ENCODE data around the gene UBAP2L. TPM values are rescaled to one million over a fixed set of nuclear protein-coding genes. Genes with fewer than 3 reads are reported as not detected.

Gene UBAP2L
- 100 to 1,000 TPM; 126 to 147 TPM for total RNA-seq
- polyA plus RNA-seq, result 10 to 100 TPM; 67.3 to 84.2 TPM
- long read RNA-seq, donor 1, partial matches to known transcripts, result 36 of 47 reads
- long read RNA-seq, donor 1, other reads (novel, unspliced or antisense), result 0 of 47 reads
- long read RNA-seq, donor 2, partial matches to known transcripts, result 12 of 14 reads
- long read RNA-seq, donor 2, other reads (novel, unspliced or antisense), result 0 of 14 reads
- long read RNA-seq, donor 3, partial matches to known transcripts, result 45 of 47 reads
- long read RNA-seq, donor 3, other reads (novel, unspliced or antisense), result 0 of 47 reads
- long read RNA-seq, donor 4, partial matches to known transcripts, result 72 of 81 reads
- long read RNA-seq, donor 4, other reads (novel, unspliced or antisense), result 7 of 81 reads
- long read RNA-seq, donor 5, partial matches to known transcripts, result 100 of 102 reads
- long read RNA-seq, donor 5, other reads (novel, unspliced or antisense), result 0 of 102 reads

- no peaks in the 10 kb centered on the region for H3K27me3 ChIP-seq (ENCODE audit: control insufficient read depth in 3 of 3, insufficient read depth in 3 of 3, low read length in 2 of 3)
- 0% methylated on average over 67 to 73 of the region's 73 CpGs for WGBS, 2 donors
- peaks cover 1 to 23% (median 12%) of the 10 kb centered on the region in 5 donors for H3K4me1 ChIP-seq (ENCODE audit: control insufficient read depth in 5 of 5, insufficient read depth in 5 of 5, low read length in 5 of 5)
- peak within 1 kb of the TSS; percentile 99 for H3K4me3 ChIP-seq
- H3K9me3 ChIP-seq (ENCODE audit: control insufficient read depth in 4 of 4, insufficient read depth in 3 of 4, low read length in 3 of 4), result no peaks in the 10 kb centered on the region
- peaks cover 5 to 21% (median 13%) of the 10 kb centered on the region in 4 donors for H3K36me3 ChIP-seq (ENCODE audit: control insufficient read depth in 4 of 4, insufficient read depth in 4 of 4, low read length in 4 of 4)
- DNase-seq (peak; percentile 99 to 100 (median 100)), ATAC-seq (ENCODE audit: insufficient read depth, low FRiP score) (peak; percentile 92)
- peak within 1 kb of the TSS; percentile 96 to 97 for H3K27ac ChIP-seq (ENCODE audit: low read depth in 1 of 2, low read length in 1 of 2)
- peak within 1 kb of the TSS; percentile 99 to 100 for H3K9ac ChIP-seq (ENCODE audit: insufficient read depth in 1 of 2, low read length in 2 of 2)
- TF ChIP-seq CTCF (IDR thresholded peaks at IDR 0.05; ENCODE audit: control extremely low read depth, extremely low read depth), result no peak
These were observed at the start of gene UBAP2L for GRCh38 chr1:154220071-154220969. Gene UBAP2L, plus strand, starts transcription at chr1:154220955. Its CDS starts 4,169 bp downstream, at chr1:154225124.

GRCh38 chr1:154171223-154171583 lies 49.6 kb upstream of the UBAP2L start:
- 85 to 88% methylated on average over 4 of the region's 4 CpGs for WGBS, 2 donors
- TF ChIP-seq CTCF (IDR thresholded peaks at IDR 0.05; ENCODE audit: control extremely low read depth, extremely low read depth), result no peak
- ATAC-seq (ENCODE audit: insufficient read depth, low FRiP score) (no peak), DNase-seq (no peak)
- Histone ChIP-seq H3K27me3 (ENCODE audit: control insufficient read depth in 3 of 3, insufficient read depth in 3 of 3, low read length in 2 of 3) (no peaks in the 10 kb centered on the region), H3K4me3 (no peak overlapping the region), H3K36me3 (ENCODE audit: control insufficient read depth in 4 of 4, insufficient read depth in 4 of 4, low read length in 4 of 4) (peaks cover 53 to 66% (median 58%) of the 10 kb centered on the region in 4 donors), H3K4me1 (ENCODE audit: control insufficient read depth in 5 of 5, insufficient read depth in 5 of 5, low read length in 5 of 5) (peaks cover 0 to 4% (median 0%) of the 10 kb centered on the region in 5 donors), H3K9ac (ENCODE audit: insufficient read depth in 1 of 2, low read length in 2 of 2) (no peak overlapping the region), H3K27ac (ENCODE audit: low read depth in 1 of 2, low read length in 1 of 2) (no peak overlapping the region), H3K9me3 (ENCODE audit: control insufficient read depth in 4 of 4, insufficient read depth in 3 of 4, low read length in 3 of 4) (no peaks in the 10 kb centered on the region)

GRCh38 chr1:154171880-154172279 lies 48.9 kb upstream of the UBAP2L start:
- ATAC-seq (ENCODE audit: insufficient read depth, low FRiP score) (no peak), DNase-seq (no peak)
- Histone ChIP-seq H3K9ac (ENCODE audit: insufficient read depth in 1 of 2, low read length in 2 of 2) (no peak overlapping the region), H3K4me1 (ENCODE audit: control insufficient read depth in 5 of 5, insufficient read depth in 5 of 5, low read length in 5 of 5) (peaks cover 0 to 4% (median 3%) of the 10 kb centered on the region in 5 donors), H3K27ac (ENCODE audit: low read depth in 1 of 2, low read length in 1 of 2) (no peak overlapping the region), H3K9me3 (ENCODE audit: control insufficient read depth in 4 of 4, insufficient read depth in 3 of 4, low read length in 3 of 4) (no peaks in the 10 kb centered on the region), H3K36me3 (ENCODE audit: control insufficient read depth in 4 of 4, insufficient read depth in 4 of 4, low read length in 4 of 4) (peaks cover 51 to 63% (median 56%) of the 10 kb centered on the region in 4 donors), H3K27me3 (ENCODE audit: control insufficient read depth in 3 of 3, insufficient read depth in 3 of 3, low read length in 2 of 3) (no peaks in the 10 kb centered on the region), H3K4me3 (no peak overlapping the region)
- no peak for TF ChIP-seq CTCF (IDR thresholded peaks at IDR 0.05; ENCODE audit: control extremely low read depth, extremely low read depth)
- 89 to 92% methylated on average over 5 of the region's 5 CpGs for WGBS, 2 donors

Data from lung (tissue), 16 donors.